PC-9 (cell line): ENCODE data around the gene RUNX3. TPM values are rescaled to one million over a fixed set of nuclear protein-coding genes. Genes with fewer than 3 reads are reported as not detected.

Experiments
- BruUV-seq: library from RNA; stranded (reverse); fragments of 400-500 nt; replicated peaks from 2 replicates; lab custom pipeline; 2021; lab: Mats Ljungman, UMichigan
- CTCF ChIA-PET: fragments of 300-600 bp; sonication (Branson Sonifier 250); formaldehyde crosslinking; loops from one replicate; lab custom pipeline; 2022; ENCODE audit warnings: antibody characterized with exemption; lab: Charles Lee
- POLR2A ChIA-PET: fragments of 300-600 bp; sonication (Branson Sonifier 250); formaldehyde crosslinking; loops from one replicate; lab custom pipeline; 2022; ENCODE audit warnings: antibody characterized with exemption; ENCODE audit not compliant: unreplicated experiment; lab: Charles Lee
- DNase-seq, 2 experiments: peaks; one replicate each; pipeline versions ENCODE4 v3.0.0 to v3.0.0-alpha.2; 2015 to 2022; ENCODE audit warnings: mixed read lengths in 1 of 2
- H2AFZ ChIP-seq: fragments of 200-600 bp; sonication (generic); 2 replicates; pipeline ENCODE4 v1.8.1; 2017; ENCODE audit warnings: antibody characterized with exemption
- H3F3A ChIP-seq: fragments of 200-600 bp; sonication (generic); 2 replicates; pipeline ENCODE4 v1.8.1; 2017; ENCODE audit warnings: antibody characterized with exemption, mild to moderate bottlenecking, low read depth; ENCODE audit not compliant: insufficient read depth
- H3K27ac ChIP-seq: fragments of 200-600 bp; sonication (generic); 2 replicates; pipeline ENCODE4 v1.6.1; 2016; ENCODE audit warnings: mixed run types
- H3K27me3 ChIP-seq: fragments of 200-600 bp; sonication (generic); 2 replicates; pipeline ENCODE4 v1.6.1; 2016; ENCODE audit warnings: low read depth, mixed run types; ENCODE audit not compliant: insufficient read depth
- H3K36me3 ChIP-seq: fragments of 200-600 bp; sonication (generic); 2 replicates; pipeline ENCODE4 v1.6.1; 2016; ENCODE audit warnings: low read depth, mixed run types
- H3K4me1 ChIP-seq: fragments of 200-600 bp; sonication (generic); replicated peaks from 2 replicates; pipeline ENCODE4 v1.6.1; 2016; ENCODE audit warnings: mixed run types; ENCODE audit not compliant: insufficient read depth
- H3K4me2 ChIP-seq: fragments of 200-600 bp; sonication (generic); 2 replicates; pipeline ENCODE4 v1.6.1; 2017; ENCODE audit warnings: mixed run types
- H3K4me3 ChIP-seq: fragments of 200-600 bp; sonication (generic); 2 replicates; pipeline ENCODE4 v1.6.1; 2016; ENCODE audit warnings: mixed run types
- H3K79me2 ChIP-seq: fragments of 200-600 bp; sonication (generic); 2 replicates; pipeline ENCODE4 v1.6.1; 2017; ENCODE audit warnings: low read depth, mixed run types
- H3K9me2 ChIP-seq: fragments of 200-600 bp; sonication (generic); 2 replicates; pipeline ENCODE4 v1.8.1; 2017; ENCODE audit warnings: mild to moderate bottlenecking; ENCODE audit not compliant: insufficient read depth
- H3K9me3 ChIP-seq: fragments of 200-600 bp; sonication (generic); 2 replicates; pipeline ENCODE4 v1.8.1; 2016; ENCODE audit warnings: low read depth; ENCODE audit not compliant: insufficient read depth
- H4K20me1 ChIP-seq: fragments of 200-600 bp; sonication (generic); 2 replicates; pipeline ENCODE4 v1.8.1; 2017; ENCODE audit not compliant: insufficient read depth
- EZH2 ChIP-seq: fragments of 200-600 bp; sonication (generic); IDR thresholded peaks from 2 replicates; pipeline ENCODE4 v1.8.0; 2017; ENCODE audit warnings: antibody characterized with exemption, low read depth
- intact Hi-C: fragments of 100-400 bp; cut with micrococcal nuclease; formaldehyde crosslinking; loops from one replicate; pipeline ENCODE4 v1.10.0; 2022; ENCODE audit not compliant: unreplicated experiment
- total RNA-seq: library from RNA; stranded (reverse); gene quantifications from 2 replicates; pipeline ENCODE4 v1.2.3, GENCODE V29; 2021
- TF ChIP-seq, protein P1 (sequence below): fragments of 200-600 bp; sonication (generic); conservative IDR thresholded peaks from 2 replicates; pipeline ENCODE4 v1.6.1; 2017; ENCODE audit warnings: mixed run types, antibody characterized with exemption, mild to moderate bottlenecking, moderate library complexity

The RUNX3 gene
- total RNA-seq, 1 experiment from 2014 or later: not detected

GRCh38 chr1:24873148-24873547, 56.9 kb downstream of the RUNX3 start:
- no peak for DNase-seq
- Histone ChIP-seq H3K27me3 (no peaks in the 10 kb centered on the region), H4K20me1 (no peaks in the 10 kb centered on the region), H3K4me3 (no peak overlapping the region), H3K36me3 (no peaks in the 10 kb centered on the region), H3K9me3 (no peaks in the 10 kb centered on the region), H3K79me2 (no peaks in the 10 kb centered on the region), H2AFZ (no peak overlapping the region), H3K9me2 (no peaks in the 10 kb centered on the region), H3K4me2 (no peak overlapping the region), H3K4me1 (no peaks in the 10 kb centered on the region), H3F3A (no peaks in the 10 kb centered on the region), H3K27ac (no peak overlapping the region)
- intact Hi-C loops: no loop called here
- TF ChIP-seq EZH2: no peak
- TF ChIP-seq, protein P1, sequence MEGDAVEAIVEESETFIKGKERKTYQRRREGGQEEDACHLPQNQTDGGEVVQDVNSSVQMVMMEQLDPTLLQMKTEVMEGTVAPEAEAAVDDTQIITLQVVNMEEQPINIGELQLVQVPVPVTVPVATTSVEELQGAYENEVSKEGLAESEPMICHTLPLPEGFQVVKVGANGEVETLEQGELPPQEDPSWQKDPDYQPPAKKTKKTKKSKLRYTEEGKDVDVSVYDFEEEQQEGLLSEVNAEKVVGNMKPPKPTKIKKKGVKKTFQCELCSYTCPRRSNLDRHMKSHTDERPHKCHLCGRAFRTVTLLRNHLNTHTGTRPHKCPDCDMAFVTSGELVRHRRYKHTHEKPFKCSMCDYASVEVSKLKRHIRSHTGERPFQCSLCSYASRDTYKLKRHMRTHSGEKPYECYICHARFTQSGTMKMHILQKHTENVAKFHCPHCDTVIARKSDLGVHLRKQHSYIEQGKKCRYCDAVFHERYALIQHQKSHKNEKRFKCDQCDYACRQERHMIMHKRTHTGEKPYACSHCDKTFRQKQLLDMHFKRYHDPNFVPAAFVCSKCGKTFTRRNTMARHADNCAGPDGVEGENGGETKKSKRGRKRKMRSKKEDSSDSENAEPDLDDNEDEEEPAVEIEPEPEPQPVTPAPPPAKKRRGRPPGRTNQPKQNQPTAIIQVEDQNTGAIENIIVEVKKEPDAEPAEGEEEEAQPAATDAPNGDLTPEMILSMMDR: no peak
- ChIA-PET CTCF (no interaction called here), POLR2A (no interaction called here)
- BruUV-seq: no TSS peak

- no TSS peak for BruUV-seq
- Histone ChIP-seq H3K9me2 (no peaks in the 10 kb centered on the region), H4K20me1 (no peaks in the 10 kb centered on the region), H3K9me3 (no peaks in the 10 kb centered on the region), H3K4me3 (no peak overlapping the region), H3K36me3 (no peaks in the 10 kb centered on the region), H3K79me2 (no peaks in the 10 kb centered on the region), H2AFZ (no peak overlapping the region), H3K27ac (no peak overlapping the region), H3F3A (no peaks in the 10 kb centered on the region), H3K27me3 (no peaks in the 10 kb centered on the region), H3K4me1 (no peaks in the 10 kb centered on the region), H3K4me2 (no peak overlapping the region)
- TF ChIP-seq, protein P1: no peak
- no peak for TF ChIP-seq EZH2
- no peak for DNase-seq
- intact Hi-C loops: no loop called here
- ChIA-PET CTCF (no interaction called here), POLR2A (interaction anchor here (1.0 kb wide), 1 partner anchor 581 kb away, joined by 3 read pairs; no protein-coding TSS in a partner anchor)
Observed at GRCh38 chr1:24872061-24872850, 57.8 kb downstream of the RUNX3 start.

DNA sequence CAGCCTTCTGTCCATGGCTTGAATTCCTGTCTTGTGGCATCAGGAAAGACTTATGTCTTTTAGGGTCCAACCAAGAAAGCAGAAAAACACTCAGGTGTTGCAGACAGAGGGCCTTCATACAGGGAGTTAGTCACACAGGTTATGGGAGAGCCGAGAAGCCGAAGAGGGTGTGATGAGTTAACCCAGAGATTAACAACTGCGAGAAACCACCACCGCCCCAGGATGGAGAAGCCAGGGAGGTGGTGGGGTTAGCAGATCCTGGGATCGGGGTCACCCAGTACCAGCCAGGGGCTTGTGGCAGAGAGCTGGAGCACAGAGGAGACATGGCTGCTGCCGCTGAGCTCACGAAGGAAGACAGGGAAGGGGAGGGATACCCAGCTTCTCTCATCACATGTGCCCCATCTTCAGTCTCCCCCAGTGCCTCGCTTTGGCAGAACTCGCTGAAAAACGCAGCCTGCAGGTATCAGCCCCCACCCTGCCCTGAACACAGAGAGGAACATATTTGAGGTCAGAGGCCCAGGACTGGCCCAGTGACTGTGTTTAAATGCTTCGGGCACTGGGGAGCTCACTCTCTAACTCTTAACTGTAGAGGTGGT, 58.7 kb downstream of the RUNX3 start:
- no peak overlapping the region for H3K4me3 ChIP-seq
- CTCF ChIA-PET: no interaction called here
- POLR2A ChIA-PET: interaction anchor here (1.0 kb wide), 1 partner anchor 580 kb away, joined by 3 read pairs; no protein-coding TSS in a partner anchor
- no peaks in the 10 kb centered on the region; the same call in 1 of the 2 replicates for H3K4me1 ChIP-seq
- BruUV-seq: no TSS peak
- no peak overlapping the region for H3K27ac ChIP-seq
- H3K79me2 ChIP-seq: no peaks in the 10 kb centered on the region
- no peak for DNase-seq
- H3F3A ChIP-seq: no peaks in the 10 kb centered on the region
- no peaks in the 10 kb centered on the region for H3K9me2 ChIP-seq
- no peaks in the 10 kb centered on the region for H4K20me1 ChIP-seq
- no peak overlapping the region for H3K4me2 ChIP-seq
- intact Hi-C loops: no loop called here
- no peaks in the 10 kb centered on the region for H3K36me3 ChIP-seq
- no peak overlapping the region for H2AFZ ChIP-seq
- no peaks in the 10 kb centered on the region for H3K27me3 ChIP-seq
- no peaks in the 10 kb centered on the region for H3K9me3 ChIP-seq
- TF ChIP-seq, protein P1: no peak
- no peak for TF ChIP-seq EZH2
